RPMI7951 (cell line): ENCODE results near the gene PPP1R16B. TPM values are rescaled to one million over a fixed set of nuclear protein-coding genes. Genes with fewer than 3 reads are reported as not detected.

Source experiments
- DNase-seq: peaks from one replicate; pipeline ENCODE4 v3.0.0-alpha.2; 2012; ENCODE audit warnings: low read depth
- total RNA-seq: library from RNA; depleted of rRNA; stranded (reverse); fragments of >200 nt; shearing (Covaris generic); gene quantifications from 2 replicates; pipeline ENCODE4 v1.2.3, GENCODE V29; 2014; rRNA removed

PPP1R16B gene
- total RNA-seq, 1 experiment from 2014 or later: under 0.01 TPM

DNA sequence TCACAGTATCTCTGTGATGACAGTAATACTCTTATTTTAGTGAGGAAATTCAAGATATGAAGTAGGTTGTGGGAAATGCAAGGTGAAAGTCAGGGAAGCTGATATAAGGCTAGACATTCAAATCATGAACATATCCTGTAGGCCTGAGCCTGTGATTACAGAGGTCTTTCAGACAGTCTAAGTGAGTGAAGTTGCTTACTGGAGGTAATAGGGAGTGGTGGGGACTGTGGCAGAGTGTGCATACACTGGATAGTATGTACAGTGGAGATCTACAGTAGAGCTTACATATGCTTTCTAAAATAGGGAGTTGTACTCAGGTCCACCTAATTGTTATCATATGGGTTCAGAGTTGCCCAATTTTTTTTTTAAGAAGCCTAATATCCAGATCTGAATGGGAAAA lies 159.8 kb downstream of the PPP1R16B start:
- DNase-seq: no peak

DNA sequence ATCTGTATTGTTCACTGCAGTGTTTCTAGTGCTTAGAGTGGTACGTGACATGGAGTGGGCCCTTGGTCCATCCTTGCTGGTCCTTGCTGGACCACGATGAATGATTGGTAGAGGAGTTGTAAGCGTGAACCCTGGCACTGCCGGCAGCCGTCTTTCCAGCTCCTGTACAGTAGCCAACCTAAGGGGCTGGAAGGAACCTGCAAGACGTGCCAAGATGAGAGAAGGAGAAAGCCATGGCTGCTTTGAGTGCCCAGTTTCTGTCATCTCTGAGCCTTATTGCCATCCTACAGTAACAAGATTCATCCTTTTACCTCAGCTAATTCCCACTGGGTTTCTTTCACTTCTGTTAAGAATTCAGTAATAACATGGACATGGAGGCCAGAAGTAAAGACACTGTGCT lies 162.6 kb downstream of the PPP1R16B start:
- no peak for DNase-seq

- DNase-seq: no peak
Observed at GRCh38 chr20:38969708-38970107, 164.2 kb downstream of the PPP1R16B start.

DNA sequence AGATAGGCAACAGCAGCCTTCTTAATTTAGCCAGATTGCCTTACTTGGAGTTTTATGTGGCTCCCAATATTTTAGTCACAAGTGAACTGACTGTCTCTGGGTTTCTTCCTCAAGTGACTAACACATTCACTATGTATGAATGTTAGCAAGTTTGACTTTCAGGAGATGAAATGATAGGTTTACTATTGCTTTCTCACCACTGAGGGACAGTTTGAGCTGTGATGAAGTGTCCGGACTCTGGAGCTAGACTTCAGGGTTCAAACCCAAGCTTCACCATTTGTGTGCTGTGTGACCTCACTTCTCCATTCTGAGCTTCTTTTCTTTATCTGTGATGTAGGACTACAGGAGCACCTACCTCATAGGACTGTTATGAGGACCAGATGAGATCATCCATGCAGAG lies 164.8 kb downstream of the PPP1R16B start:
- DNase-seq: peak; percentile 47

Other genes starting within 250 kb of the PPP1R16B start
- gene ADIG, start 224.5 kb upstream of the PPP1R16B start, total RNA-seq: not detected in 2 replicates
- gene ARHGAP40, start 203.9 kb upstream of the PPP1R16B start, total RNA-seq: 0.10 TPM in 1 of 2 replicates, not detected in the other
- not detected in 2 replicates for gene SLC32A1, start 81.2 kb upstream of the PPP1R16B start, total RNA-seq
- 13.5 and 13.6 TPM in 2 replicates for gene ACTR5, start 57.2 kb upstream of the PPP1R16B start, total RNA-seq
- gene FAM83D, start 120.7 kb downstream of the PPP1R16B start, total RNA-seq: 125 and 148 TPM in 2 replicates
- 13.4 and 14.5 TPM in 2 replicates for gene DHX35, start 156.6 kb downstream of the PPP1R16B start, total RNA-seq